K562 (cell line): ENCODE measurements around the gene BTRC. TPM values are rescaled to one million over a fixed set of nuclear protein-coding genes. Genes with fewer than 3 reads are reported as not detected.

Experiments used
- BCOR ChIP-seq: fragments of 450-650 bp; IDR thresholded peaks from 2 replicates; pipeline ENCODE4 v1.6.1; 2016
- CBFA2T3 ChIP-seq: fragments of 450-650 bp; IDR thresholded peaks from 2 replicates; pipeline ENCODE4 v1.6.1; 2017
- HNRNPUL1 ChIP-seq: fragments of 200-400 bp; formaldehyde crosslinking; IDR thresholded peaks from 2 replicates; pipeline ENCODE4 v1.6.1; 2017; ENCODE audit warnings: low read length
- NCOA1 ChIP-seq: fragments of 450-650 bp; IDR thresholded peaks from 2 replicates; pipeline ENCODE4 v1.6.1; 2016; ENCODE audit warnings: low read depth
- NELFE ChIP-seq: IDR thresholded peaks from 2 replicates; pipeline ENCODE4 v1.6.1; 2011; ENCODE audit warnings: mild to moderate bottlenecking; ENCODE audit not compliant: insufficient read depth, insufficient read length
- POLR2G ChIP-seq: fragments of 200-400 bp; formaldehyde crosslinking; IDR thresholded peaks from 2 replicates; pipeline ENCODE4 v1.6.1; 2017; ENCODE audit warnings: low read depth, mild to moderate bottlenecking, antibody characterized with exemption, low read length, moderate library complexity
- POLR2H ChIP-seq: IDR thresholded peaks from 2 replicates; pipeline ENCODE4 v1.6.1; 2016; ENCODE audit warnings: missing genetic modification characterization, low read depth, mild to moderate bottlenecking, control low read depth, missing compliant biosample characterization, moderate library complexity
- RFX5 ChIP-seq: IDR thresholded peaks from 2 replicates; pipeline ENCODE4 v1.6.1; 2011; ENCODE audit warnings: low read depth, mild to moderate bottlenecking, improper control_type of control experiment, low read length
- SMARCB1 ChIP-seq: IDR thresholded peaks from 2 replicates; pipeline ENCODE4 v1.6.1; 2011; ENCODE audit warnings: improper control_type of control experiment, low read depth; ENCODE audit not compliant: insufficient read length
- THAP7 ChIP-seq: fragments of 250-450 bp; sonication (Bioruptor Pico); IDR thresholded peaks from 2 replicates; pipeline ENCODE4 v1.5.0; 2021
- ZNF280B ChIP-seq: fragments of 250-450 bp; sonication (Bioruptor Pico); IDR thresholded peaks from 2 replicates; pipeline ENCODE4 v1.5.1; 2021; ENCODE audit warnings: mild to moderate bottlenecking
- ZNF282 ChIP-seq: sonication (generic); formaldehyde crosslinking; IDR thresholded peaks from 2 replicates; pipeline ENCODE4 v1.8.1; 2023; ENCODE audit warnings: missing genetic modification reagents
- ZNF311 ChIP-seq: fragments of 250-450 bp; sonication (Bioruptor Pico); IDR thresholded peaks from 2 replicates; pipeline ENCODE4 v1.4.0; 2020; ENCODE audit warnings: mild to moderate bottlenecking, moderate library complexity
- ZNF395 ChIP-seq: fragments of 200-800 bp; sonication (Bioruptor generic); IDR thresholded peaks from 2 replicates; pipeline ENCODE4 v1.6.1; 2017; ENCODE audit warnings: missing genetic modification characterization, missing compliant biosample characterization
- ZNF407 ChIP-seq: fragments of 450-650 bp; IDR thresholded peaks from 2 replicates; pipeline ENCODE4 v1.6.1; 2016; ENCODE audit warnings: low read depth
- ZNF57 ChIP-seq: fragments of 450-650 bp; formaldehyde crosslinking; IDR thresholded peaks from 2 replicates; pipeline ENCODE4 v1.4.0; 2020; ENCODE audit warnings: mild to moderate bottlenecking, moderate library complexity
- ZNF583 ChIP-seq: fragments of 250-450 bp; sonication (Bioruptor Pico); IDR thresholded peaks from 2 replicates; pipeline ENCODE4 v1.4.0; 2020
- ZNF76 ChIP-seq: fragments of 250-450 bp; sonication (Bioruptor Pico); IDR thresholded peaks from 2 replicates; pipeline ENCODE4 v1.4.0; 2020; ENCODE audit warnings: mild to moderate bottlenecking, moderate library complexity, borderline replicate concordance
- polyA plus RNA-seq, 8 experiments: library from polyadenylated mRNA; depleted of rRNA in 4 of 8; stranded (reverse) in 5 of 8; unstranded in 3 of 8; fragments of >200 nt; fragmentation: Nextera tagmentation in 2 of 8; fragmentation: Illumina TruSeq in 1 of 8; extraction: Ambion mirVana in 2 of 8; extraction: Trizol in 1 of 8; gene quantifications; 2 replicates each; pipeline versions ENCODE4 v1.2.1 to v1.2.3, GENCODE V29; 2011 to 2014; ENCODE audit warnings: inconsistent platforms in 1 of 8, missing spikeins in 1 of 8
- total RNA-seq, 7 experiments: library from RNA; depleted of rRNA in 6 of 7; stranded (reverse); fragments of >200 nt in 6 of 7; fragmentation: Illumina TruSeq in 2 of 7; extraction: Trizol in 2 of 7; gene quantifications; 2 replicates each; pipeline versions ENCODE4 v1.2.1 to v1.2.3, GENCODE V29; 2011 to 2021; ENCODE audit warnings: low replicate concordance in 1 of 7

BTRC gene
- total and polyA plus RNA-seq, 9 of the 15 experiments (the other 6 are each of a cell fraction or from before 2014, with no cell fraction given): 1.6 to 15.4 (median 7.0) TPM

- TF ChIP-seq ZNF407 (no peak), BCOR (no peak; the same call in 1 of the 2 replicates), CBFA2T3 (no peak), RFX5 (no peak), ZNF395 (no peak), HNRNPUL1 (no peak), ZNF76 (no peak), NCOA1 (no peak), NELFE (no peak), ZNF311 (CRISPR knock-in tag) (no peak), POLR2G (peak; percentile 55), POLR2H (no peak), ZNF57 (CRISPR knock-in tag) (no peak), ZNF282 (CRISPR knock-in tag) (no peak), SMARCB1 (no peak), THAP7 (no peak), ZNF583 (CRISPR knock-in tag) (no peak), ZNF280B (CRISPR knock-in tag) (no peak)
These were observed 215.9 kb downstream of the BTRC start (continued) for GRCh38 chr10:101569622-101570427.
